Jurkat, Clone E6-1 (cell line): ENCODE data around the gene MRTFA.

Experiments used
- DNase-seq: peaks from one replicate; pipeline ENCODE4 v3.0.0-alpha.2; 2011; ENCODE audit warnings: low read depth, low spot score
- H3K4me3 ChIP-seq: 2 replicates; pipeline ENCODE4 v1.5.1; 2011; ENCODE audit warnings: mild to moderate bottlenecking, low read length, control low read depth, moderate library complexity

MRTFA gene

DNA sequence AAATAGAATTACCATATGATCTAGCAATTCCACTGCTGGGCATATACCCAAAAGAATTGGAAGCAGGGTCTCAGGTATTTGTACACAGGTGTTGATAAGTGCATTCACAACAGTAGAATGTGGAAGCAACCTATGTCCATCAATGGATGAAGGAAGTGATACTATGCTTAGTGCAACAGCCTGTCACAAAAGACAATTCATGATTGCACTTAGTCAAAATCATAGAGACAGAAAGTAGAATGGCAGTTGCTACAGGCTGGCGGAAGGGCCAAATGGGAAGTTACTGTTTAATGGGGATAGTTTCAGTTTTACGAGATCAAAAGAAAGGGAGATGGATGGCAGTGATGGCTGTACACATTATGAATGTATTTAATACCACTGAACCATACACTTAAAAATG is 224.1 kb downstream of the MRTFA start:
- no peak for DNase-seq
- H3K4me3 ChIP-seq, result no peak overlapping the region

- no peak for DNase-seq
- no peak overlapping the region for H3K4me3 ChIP-seq
Measured at GRCh38 chr22:40411506-40411861, 225.0 kb downstream of the MRTFA start.

DNA sequence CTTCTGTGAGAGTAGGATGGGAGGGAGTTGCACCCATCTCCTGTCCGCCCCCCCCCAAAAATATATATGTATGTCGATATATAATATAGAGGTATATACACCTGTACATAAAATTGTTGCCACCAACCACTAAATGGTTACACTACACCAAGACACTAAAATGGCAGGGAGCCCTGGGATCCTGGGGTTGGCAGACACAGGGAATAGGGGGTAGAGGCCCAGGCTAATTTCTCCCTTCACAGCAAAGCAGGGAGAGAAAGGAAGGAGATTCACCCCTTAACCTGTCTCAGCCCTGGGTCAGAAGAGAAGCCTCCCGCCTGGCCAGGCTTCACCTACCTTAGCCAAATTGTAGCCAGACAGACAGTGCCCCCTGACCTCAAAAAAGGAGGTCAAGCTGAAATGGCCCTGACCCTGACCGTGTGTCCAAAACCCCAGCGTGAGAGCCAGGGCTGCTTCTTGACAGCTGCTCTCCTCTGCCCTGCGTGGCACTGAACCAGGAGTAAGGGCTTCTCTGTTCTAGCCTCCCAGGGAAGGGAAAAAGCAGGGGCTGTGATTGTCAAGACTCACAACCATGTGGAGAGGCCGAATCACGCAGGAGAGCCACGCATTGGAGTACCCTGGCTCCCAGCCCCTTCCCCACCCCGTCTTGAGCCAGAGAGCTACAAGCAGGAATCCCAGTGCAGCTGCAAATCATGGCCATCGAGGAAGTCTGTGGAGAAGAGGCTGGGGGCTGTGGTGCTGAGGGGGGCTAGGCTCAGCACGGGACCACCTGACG is 225.6 kb downstream of the MRTFA start:
- DNase-seq, result no peak
- no peak overlapping the region for H3K4me3 ChIP-seq

GRCh38 chr22:40410272-40410671 is 226.2 kb downstream of the MRTFA start:
- no peak overlapping the region for H3K4me3 ChIP-seq
- DNase-seq, result no peak

- no peak for DNase-seq
- H3K4me3 ChIP-seq, result no peak overlapping the region
Measured at GRCh38 chr22:40409613-40410113, 226.9 kb downstream of the MRTFA start.

DNA sequence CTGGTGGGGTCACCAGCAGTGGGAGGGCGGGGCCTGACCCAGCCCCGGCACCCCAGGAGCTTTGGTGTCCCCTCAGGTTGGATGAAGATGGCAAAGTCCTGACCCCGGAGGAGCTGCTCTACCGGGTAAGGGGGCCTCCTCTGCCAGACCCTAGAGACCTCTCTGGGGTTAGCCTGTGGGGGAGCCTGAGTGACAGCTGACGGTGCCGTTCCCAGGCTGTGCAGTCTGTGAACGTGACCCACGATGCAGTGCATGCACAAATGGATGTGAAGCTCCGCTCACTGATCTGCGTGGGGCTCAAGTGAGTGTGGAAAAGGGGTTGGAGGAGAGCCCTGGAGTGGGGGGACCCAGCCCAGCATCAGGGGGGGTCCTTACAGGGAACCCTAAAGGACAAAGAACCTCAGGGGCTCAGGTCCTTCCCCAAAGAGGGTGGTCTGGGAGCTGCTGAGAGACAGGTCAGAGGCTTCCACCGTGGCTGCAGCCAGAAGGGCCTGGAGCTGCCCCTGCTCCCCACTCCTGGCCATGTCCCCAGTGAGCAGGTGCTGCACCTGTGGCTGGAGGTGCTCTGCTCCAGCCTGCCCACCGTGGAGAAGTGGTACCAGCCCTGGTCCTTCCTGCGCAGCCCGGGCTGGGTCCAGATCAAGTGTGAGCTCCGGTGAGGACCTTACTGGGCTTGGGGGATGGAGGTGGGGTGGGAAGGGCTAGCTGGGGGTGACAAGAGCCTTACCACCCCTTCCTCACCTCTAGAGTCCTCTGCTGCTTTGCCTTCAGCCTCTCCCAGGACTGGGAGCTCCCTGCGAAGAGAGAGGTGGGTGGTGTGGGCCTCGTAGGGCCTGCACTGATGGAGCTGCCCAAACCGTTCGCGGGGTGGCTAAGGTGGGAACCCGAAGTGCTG is 227.6 kb downstream of the MRTFA start:
- no peak for DNase-seq
- no peak overlapping the region for H3K4me3 ChIP-seq

DNA sequence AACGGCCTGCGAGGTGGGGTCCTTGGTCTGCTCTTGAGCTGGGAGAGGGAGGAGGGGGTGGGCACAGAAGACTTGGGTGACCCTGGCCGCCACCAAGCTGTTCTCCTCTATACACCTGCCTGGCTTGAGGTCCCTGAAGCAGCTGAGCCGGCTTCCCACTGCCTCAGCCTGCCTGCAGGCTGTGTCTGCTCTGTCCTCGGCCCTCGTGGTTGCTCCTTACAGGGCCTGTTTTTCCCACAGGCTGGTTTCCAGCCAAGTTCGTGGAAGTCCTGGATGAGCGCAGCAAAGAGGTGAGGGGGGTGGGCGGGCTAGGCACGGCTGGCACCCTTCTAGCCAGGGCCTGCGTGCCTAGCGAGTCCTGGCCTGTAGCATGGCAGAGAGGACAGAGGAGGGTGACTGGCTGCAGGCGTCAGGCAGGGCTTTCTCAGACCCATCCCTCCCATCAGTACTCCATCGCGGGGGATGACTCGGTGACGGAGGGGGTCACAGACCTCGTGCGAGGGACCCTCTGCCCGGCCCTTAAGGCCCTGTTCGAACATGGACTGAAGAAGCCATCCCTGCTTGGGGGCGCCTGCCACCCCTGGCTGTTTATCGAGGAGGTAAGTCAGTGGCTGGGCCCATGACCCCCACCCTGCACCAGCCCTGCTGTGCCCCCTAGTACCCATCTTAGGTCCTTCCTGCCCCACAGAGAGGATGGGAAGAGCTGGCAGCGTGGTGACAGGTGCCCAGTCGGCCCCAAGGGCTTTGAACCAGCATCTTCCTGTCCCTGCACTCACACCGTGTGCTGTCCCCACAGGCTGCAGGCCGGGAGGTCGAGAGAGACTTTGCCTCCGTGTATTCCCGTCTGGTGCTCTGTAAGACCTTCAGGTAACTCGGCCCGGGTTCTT is 228.4 kb downstream of the MRTFA start:
- no peak overlapping the region for H3K4me3 ChIP-seq
- DNase-seq, result no peak

DNA sequence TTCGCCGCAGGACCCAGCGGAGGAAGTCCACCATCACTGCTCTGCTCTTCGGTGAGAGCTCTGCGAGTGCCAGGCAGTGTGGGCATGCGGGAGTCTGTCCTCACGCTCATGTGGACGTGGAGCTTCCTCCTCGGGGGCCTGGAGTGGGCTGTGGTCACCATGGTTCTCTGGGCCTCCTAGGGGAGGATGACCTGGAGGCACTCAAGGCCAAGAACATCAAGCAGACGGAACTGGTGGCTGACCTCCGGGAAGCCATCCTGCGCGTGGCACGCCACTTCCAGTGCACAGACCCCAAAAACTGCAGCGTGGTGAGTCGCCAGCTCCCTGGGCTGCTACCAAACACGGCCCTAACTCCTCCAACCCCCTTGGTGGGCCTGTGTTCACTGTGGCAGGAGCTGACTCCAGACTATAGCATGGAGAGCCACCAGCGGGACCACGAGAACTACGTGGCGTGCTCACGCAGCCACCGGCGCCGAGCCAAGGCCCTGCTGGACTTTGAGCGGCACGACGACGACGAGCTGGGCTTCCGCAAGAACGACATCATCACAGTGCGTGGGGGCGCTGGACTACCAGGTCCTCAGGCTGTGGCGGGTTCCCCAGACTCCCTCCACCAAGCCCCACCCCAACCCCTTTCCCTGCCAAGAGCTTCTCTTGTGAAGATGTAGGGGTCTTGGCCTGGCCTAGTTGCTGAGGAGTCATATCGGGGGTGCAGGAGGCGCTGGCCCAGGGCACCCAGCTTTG is 229.3 kb downstream of the MRTFA start:
- DNase-seq, result no peak
- H3K4me3 ChIP-seq, result no peak overlapping the region

DNA sequence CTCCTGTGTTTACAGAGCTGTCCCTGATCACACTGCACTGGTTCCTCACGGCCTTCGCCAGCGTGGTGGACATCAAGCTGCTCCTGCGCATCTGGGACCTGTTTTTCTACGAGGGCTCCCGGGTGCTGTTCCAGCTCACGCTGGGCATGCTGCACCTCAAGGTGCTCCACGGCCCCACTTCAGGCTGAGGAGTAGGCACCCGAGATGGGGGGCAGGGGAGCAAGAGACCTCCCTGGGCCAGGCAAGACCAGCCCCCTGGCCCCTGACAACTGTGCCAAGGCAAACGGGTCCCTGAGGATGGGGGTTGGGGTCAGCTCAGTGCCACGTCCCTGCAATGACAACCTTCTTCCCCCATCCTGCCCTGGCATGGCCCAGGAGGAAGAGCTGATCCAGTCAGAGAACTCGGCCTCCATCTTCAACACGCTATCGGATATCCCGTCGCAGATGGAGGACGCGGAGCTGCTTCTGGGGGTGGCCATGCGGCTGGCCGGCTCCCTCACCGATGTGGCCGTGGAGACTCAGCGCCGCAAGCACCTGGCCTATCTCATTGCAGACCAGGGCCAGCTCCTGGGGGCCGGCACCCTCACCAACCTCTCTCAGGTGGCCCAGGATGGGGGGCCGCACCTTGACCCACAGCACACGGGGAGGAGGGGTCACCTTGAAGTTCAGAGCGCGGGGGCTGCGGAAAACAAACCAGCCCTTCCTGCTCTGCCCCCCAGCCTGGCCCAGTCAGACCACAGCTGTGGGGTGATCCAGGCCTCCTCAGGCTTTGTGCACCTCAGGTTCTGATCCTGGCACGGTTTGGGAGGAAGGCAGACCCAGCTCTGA is 230.2 kb downstream of the MRTFA start:
- DNase-seq, result no peak
- H3K4me3 ChIP-seq, result no peak overlapping the region

GRCh38 chr22:40405178-40406062 is 231.1 kb downstream of the MRTFA start:
- no peak overlapping the region for H3K4me3 ChIP-seq
- no peak for DNase-seq

- DNase-seq, result no peak
- H3K4me3 ChIP-seq, result no peak overlapping the region
Measured at GRCh38 chr22:40404251-40405177, 232.0 kb downstream of the MRTFA start.

DNA sequence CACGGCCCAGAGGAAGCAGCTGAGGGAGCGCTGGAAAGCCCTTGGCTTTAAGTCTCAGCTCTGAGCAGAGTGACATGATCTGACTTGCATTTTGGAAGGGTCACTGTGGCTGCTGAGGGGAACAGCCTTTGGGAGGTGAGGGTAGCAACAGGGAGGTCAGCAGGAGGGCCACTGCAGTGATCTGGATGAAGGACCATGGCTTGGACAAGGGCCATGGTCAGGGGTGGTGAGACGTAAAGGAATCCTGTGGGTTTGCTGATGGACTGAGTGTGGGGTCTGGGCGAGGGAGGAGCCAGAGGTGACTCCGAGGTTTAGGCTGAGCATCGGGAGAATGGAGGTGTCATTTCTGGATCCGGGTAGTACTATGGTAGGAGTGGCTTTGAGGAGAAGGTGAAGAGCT is 232.9 kb downstream of the MRTFA start:
- H3K4me3 ChIP-seq, result no peak overlapping the region
- no peak for DNase-seq

- DNase-seq, result no peak
- H3K4me3 ChIP-seq, result no peak overlapping the region
Measured at GRCh38 chr22:40403141-40403540, 233.4 kb downstream of the MRTFA start.

DNA sequence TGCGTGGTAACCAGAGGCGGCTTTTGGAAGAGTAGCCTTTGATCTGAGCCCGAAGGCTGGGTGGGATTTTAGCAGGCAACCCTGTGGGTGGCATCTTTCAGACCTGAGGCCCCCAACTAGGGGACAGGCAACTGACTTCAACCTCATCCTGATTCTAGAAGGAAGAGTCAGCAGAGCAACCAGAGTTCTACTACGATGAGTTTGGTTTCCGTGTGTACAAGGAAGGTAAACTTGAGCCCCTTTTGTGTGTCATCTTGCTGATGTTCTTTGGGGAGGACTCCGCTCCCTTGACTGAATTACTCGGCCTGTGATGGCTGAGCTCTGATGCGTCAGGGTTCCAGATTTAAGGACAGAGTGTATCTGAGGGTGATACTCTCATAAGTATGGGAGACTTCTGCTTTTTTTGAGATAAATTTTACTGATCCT is 234.5 kb downstream of the MRTFA start:
- H3K4me3 ChIP-seq, result peak overlapping the region; percentile 20
- peak; percentile 31 for DNase-seq

- peak overlapping the region; percentile 20 for H3K4me3 ChIP-seq
- DNase-seq, result peak; percentile 75
Measured at GRCh38 chr22:40401532-40401931, 235.0 kb downstream of the MRTFA start.

GRCh38 chr22:40400159-40400558 is 236.4 kb downstream of the MRTFA start:
- no peak overlapping the region for H3K4me3 ChIP-seq
- peak; percentile 85 for DNase-seq
